GM19324 (cell line): ENCODE results near the gene CFAP97.
A peak's percentile ranks its signal among the peaks of the same experiment; 100 is the strongest.
"Not testable (repeated sequence)": the region's sequence is repeated elsewhere in the genome, so short reads cannot be mapped to it uniquely, and the experiment has no call there.

Source experiments
- ATAC-seq: cut with Tn5 transposase; IDR thresholded peaks from one replicate; pipeline ENCODE4 v1.9.1; 2021; ENCODE audit warnings: mild to moderate bottlenecking, moderate library complexity; ENCODE audit not compliant: unreplicated experiment, low FRiP score

The CFAP97 gene

DNA sequence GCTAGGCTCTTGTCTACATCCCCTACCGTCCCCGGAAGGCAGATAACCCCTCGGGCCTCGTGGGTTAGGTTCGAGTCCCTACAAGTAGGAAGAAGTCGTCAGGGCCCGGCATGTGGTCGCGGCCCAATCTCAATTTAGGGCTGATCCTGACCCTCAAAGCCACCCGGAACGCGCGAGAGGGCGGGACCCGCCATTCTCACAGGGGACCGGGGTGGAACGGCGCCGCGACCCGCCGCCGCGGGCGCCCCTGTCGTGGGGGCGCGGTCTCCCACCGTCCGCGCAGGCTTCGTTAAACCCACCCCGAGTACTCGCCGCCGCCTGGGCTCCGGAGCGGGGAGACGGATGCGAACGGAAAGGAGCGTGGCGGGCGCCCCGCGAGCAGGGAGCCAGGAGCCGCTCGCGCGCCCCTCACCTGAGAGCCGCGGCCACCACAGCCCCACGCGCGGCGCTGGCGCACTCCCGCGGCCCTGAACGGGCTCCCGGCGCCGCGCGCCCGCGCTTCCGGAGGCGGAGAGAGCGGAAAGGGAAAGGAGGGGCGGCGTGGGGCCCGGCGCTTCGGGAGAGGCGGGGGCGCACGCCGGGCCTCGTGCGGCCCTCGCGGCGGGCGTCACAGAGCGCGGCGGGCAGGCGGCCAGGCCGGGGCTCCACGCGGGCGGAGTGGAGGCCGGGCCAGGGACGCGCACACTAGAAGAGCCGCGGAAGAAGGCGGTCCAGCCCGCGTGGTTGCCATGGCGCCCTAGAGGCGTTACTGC, at the start of gene CFAP97:
Gene CFAP97 (minus strand): TSS at position 515 of the 752 bp plus-strand sequence. CDS start 12,804 bp downstream, outside the sequence.
- peak; percentile 93 for ATAC-seq

GRCh38 chr4:185249105-185249504, 45.3 kb upstream of the CFAP97 start:
- ATAC-seq = no peak

DNA sequence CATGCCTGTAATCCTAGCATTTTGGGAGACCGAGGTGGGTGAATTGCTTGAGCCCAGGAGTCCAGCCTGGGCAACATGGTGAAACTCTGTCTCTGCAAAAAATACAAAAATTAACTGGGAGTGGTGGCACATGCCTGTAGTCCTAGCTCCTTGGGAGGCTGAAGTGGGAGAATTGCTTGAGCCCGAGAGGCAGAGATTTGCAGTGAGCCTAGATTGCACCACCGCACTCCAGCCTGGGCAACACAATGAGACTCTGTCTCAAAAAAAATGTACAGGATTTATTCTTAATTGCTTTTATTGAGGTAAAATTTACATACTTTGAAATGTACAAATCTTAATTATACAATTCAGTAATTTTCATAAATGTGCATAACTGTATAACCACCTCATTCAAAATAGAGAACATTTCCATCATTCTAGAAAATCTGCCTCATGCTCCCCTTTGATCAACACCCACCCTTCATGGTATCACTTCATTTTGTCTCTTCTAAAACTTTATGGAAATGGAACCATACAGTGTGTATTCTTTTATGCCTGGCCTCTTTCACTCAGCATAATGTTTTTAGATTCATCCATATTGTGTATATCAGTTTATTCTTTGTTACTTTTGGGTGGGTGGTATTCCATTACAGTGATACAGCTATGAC, 44.7 kb upstream of the CFAP97 start:
- ATAC-seq = no peak

GRCh38 chr4:185247151-185247550, 43.4 kb upstream of the CFAP97 start:
- ATAC-seq = no peak

DNA sequence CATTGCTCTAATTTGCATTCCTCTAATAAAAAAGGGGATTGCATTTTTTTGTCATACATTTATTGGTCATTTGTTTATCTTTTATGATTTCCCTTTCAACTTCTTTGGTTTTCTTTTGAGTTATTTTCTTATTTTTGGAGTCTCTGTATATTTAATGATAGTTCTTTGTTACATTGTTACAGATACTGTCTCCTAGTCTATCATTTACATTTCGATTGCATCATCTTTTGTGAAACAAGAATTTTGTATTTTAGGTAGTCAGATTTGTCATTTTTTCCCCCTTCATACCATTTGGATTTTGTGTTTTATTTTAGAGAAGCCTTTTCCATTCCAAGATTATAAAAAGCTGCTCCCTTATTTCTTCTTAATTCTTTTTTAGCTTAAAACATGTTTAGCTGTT, 42.7 kb upstream of the CFAP97 start:
- no peak for ATAC-seq

GRCh38 chr4:185244763-185245162, 41.0 kb upstream of the CFAP97 start:
- no peak for ATAC-seq

- no peak for ATAC-seq
Measured at GRCh38 chr4:185243879-185244278, 40.1 kb upstream of the CFAP97 start.

GRCh38 chr4:185242749-185243533, 39.1 kb upstream of the CFAP97 start:
- ATAC-seq = no peak

DNA sequence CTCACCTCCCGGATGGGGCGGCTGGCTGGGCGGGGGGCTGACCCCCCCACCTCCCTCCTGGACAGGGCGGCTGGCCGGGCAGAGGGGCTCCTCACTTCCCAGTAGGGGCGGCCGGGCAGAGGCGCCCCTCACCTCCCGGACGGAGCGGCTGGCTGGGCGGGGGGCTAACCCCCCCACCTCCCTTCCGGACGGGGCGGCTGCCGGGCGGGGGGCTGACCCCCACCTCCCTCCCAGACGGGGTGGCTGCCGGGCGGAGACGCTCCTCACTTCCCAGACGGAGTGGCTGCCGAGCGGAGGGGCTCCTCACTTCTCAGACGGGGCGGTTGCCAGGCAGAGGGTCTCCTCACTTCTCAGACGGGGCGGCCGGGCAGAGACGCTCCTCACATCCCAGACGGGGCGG, 36.7 kb upstream of the CFAP97 start:
- not testable (repeated sequence) for ATAC-seq

DNA sequence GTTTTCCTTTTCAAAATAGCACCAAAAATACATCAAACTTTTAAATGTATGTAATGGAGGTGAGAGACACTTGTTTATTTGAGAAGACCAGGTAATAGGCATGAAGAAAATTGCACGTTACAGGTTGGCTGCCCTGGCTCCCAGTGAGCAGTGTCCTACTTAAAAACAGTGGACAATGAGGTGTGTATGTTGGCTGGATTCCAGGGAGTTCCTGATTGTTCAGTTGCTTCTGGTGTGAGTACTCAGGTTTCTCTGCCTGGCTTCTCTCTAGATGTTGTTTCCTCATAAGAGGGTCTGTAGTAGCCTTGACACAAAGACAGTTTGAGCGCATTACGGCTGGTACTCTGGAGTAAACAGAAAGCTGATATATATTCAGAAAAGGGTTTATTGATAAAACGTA, 35.0 kb upstream of the CFAP97 start:
- ATAC-seq = no peak

DNA sequence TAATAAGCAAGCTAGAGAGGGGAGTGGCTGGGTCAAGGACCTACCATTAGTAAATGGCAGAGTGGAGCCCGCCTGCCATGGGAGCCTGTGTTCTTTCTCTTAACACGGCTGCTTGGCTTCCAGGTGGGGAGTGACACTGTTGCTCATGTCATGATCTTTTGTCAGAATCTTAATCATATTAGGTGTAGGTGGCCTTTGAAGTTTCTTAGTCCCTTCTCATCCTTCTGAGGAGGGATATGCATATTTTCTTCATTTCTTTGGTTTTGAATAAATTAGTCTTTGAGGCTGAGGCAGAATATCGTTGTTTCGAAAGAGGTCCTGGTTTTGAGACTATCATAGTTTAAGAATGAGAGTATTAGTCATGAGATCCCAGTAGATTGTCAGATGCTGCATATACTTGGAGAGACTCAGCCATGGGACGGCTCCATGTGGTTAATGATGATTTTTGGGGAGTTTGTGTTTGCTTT, 34.4 kb upstream of the CFAP97 start:
- no peak for ATAC-seq

- ATAC-seq = no peak
Measured at GRCh38 chr4:185237175-185237574, 33.4 kb upstream of the CFAP97 start.

- no peak for ATAC-seq
Measured at GRCh38 chr4:185235843-185236503, 32.2 kb upstream of the CFAP97 start.

- ATAC-seq = no peak
Measured at GRCh38 chr4:185235119-185235842, 31.5 kb upstream of the CFAP97 start.

GRCh38 chr4:185232370-185232769, 28.6 kb upstream of the CFAP97 start:
- ATAC-seq = no peak

DNA sequence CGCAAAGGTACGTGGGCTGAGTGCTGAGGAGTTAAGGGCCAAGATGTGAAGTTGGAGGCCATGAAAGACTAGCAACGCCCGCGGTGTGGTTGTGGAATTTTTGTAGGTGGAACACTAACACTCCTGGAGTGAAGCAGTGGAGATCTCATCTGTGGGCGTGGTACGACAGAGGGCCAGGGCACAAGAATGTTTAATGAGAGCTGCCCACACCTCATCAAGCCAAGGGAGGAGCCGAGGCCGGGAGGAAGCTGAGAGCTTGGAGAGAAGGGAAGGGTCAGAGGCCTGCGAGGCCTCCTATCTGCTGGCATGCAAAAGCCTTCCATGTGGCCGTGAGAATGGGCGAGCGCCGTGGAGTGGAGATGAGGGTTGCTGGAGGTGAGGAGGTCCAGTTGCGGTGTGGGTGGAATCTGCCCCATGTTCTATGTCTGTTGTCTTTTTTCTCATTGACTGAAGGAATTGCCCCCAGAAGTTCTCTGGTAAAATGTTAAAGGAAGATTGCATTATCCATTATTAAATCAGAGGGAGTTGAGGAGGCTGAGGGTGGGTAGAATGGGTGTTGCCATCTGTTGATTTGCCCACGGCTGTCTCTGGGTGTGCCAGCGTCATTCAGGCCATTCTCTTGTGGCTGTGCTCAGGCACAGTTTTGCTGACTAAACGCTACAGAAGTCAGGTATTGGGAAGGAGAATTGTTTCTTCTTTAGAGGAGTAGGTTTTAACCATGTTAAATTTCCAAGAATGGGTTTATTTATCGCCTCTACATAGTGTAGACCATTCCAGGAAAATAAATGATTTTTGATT, 25.4 kb upstream of the CFAP97 start:
- no peak for ATAC-seq

DNA sequence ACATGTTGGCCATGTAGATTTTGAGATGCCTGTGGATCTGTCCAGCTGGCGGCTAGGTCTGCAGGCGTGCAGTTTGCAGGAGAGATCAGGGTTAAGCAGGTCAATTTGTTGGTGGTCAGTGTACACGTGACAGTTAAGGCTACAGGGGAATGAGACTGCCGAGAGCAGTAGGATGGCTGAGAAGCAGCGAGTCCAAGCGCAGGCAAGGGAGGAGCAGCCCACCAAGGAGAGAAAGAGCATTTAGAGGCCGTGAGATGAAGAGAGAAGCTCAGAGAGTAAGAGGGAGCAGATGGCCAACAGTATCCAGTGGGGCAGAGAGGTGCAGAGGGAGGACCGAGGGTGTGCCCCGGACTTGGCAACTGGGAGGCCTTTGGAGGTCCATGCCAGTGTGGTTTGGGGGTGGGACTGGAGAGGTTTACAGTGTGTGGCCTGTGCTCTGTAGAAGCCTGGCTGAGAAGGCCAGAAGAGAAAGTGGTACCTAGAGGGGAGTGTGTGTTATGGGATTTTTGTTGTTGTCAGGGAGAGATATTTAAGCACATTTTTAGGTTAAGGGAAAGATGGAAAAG, 24.0 kb upstream of the CFAP97 start:
- no peak for ATAC-seq

- ATAC-seq = no peak
Measured at GRCh38 chr4:185227131-185227551, 23.3 kb upstream of the CFAP97 start.

- ATAC-seq = no peak
Measured at GRCh38 chr4:185225940-185226339, 22.1 kb upstream of the CFAP97 start.
